ENCODE measurements around the gene TTC9B.

The TTC9B gene

DNA sequence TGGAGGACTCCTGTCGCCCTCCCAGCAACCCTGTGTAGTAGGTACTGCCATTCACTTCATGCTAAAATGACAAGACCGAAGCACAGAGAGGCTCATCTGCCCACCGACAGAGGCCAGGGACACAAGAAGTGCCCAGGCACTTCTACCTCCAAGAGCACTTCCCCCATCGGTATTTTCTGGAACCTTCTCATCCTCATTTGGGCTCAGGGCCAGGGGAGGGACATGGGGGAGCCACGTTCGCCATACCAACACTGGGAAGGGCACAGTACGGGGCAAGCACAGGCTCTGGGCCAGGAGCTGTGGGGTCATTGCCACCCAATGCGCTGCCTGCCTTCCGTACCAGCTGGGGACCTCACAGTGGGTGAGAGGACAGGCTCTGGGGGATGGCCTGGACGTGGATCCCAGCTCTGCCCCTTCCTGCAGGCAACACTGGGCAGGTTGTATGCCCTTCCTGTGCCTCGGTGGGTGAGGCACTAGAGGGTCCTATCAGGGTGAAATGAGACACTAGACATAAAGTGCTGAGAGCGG, 29.6 kb upstream of the TTC9B start:
- no peak for DNase-seq

DNA sequence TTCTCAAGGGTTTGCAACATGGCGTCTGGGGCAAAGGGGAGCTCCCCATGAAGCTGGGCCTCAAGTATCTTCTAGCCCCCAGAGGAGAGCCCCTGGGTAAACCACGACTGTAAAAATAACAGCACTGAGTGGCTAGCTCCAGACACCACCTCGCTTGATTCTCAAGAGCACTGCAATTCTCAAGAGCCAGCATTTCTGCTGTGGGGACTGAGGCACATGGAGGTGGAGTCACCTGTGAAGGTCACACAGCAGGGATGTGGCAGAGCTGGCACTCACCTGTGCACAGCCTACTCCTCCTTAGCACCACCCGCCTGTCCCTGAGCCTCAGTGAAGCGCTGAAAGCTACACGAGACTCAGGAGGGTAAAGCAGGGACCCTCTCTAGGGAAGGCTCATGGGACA, 29.0 kb upstream of the TTC9B start:
- DNase-seq = no peak

DNA sequence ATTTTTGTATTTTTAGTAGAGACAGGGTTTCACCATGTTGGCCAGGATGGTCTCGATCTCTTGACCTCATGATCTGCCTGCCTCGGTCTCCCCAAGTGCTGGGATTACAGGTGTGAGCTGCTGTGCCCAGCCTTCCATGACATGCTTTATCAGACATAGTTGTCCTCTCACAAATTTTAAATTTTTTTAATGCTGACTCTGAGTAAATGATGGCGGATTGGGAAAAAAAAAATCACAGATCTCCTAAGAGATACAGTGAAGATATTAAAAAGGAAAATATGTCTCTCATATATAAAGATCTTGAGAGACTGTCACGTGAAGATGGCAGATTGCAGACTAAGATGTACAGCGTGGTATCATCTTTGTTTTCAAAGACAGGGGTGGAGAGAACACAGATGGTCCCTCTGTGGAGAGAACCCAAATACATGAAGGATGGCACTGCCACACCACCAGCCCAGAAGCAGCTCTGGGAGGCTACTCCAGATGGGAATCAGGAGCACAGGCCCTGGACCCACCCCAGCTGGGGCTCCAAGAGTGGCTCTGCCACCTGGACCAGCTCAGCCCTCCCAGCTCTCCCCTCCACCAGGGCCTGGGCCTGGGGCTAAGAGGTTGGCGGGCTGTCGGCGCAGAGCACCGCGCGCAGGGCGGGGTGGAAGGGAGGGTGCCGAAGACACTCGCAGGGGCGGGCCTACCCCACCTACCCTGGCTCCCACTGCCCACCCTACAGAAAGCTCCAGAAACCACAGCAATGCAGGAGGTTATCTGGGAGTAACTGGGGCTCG, 28.3 kb upstream of the TTC9B start:
- no peak for DNase-seq

DNA sequence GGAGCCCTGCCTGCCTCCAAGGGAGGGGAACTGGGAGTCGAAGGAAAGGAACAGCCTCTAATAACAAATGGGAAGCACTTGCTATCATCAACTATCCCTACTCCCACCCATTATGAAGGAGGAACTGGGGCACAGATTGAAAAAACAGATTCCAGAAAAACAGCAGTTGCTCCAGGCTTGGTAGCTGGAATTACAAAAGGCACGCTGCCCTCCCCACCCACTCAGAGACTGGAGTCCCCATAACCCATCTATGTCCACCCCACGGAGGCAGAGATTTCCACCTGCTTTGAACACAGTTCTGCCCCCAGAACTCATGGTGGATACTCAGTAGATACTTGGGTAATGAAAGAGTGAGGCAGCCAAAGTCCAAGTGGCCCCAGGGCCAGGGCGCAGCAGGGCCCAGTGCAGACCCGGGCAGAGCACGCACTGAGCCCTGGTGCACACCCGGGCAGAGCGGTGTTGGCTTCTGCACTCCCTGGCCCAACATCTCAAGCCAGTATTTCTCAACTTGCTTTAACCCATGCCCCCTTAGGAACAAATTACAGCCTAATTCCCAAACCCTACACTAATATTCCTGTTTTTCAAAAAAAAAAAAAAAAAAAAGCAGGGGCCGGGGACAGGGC, 27.4 kb upstream of the TTC9B start:
- no peak for DNase-seq

DNA sequence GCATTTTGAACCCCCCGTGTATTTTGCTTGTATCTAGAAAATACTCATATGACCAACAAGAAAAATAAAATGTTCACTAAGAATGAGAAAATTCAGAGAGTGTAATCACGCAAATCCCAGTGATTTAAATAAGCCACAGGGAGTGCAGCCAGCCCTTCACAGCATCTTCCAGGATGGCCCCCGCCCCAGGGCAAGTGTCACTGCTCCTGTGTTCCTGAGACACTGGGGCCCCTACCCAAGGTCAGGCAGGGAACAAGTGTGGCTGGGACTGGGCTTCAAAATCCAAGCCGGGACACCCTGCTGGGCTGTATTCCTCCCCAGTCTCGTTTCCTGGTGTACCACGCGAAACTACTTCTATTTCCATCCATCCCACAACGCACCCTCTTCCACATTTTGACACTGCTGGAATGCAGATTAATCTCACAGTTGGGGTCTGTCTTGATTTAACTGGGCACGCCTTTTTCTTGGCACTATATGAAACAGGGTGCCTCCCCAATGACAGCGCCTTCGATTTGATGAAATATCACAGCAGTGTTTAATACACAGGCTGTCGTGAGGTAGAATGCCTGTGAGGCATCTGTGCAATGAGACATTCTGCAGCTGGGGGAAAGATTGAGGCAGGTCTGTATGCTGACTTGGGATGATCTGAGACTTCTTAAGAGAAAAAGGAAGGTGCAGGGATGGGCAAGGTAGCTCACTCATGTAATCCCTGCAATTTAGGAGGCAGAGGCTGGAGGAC, 26.6 kb upstream of the TTC9B start:
- no peak for DNase-seq

DNA sequence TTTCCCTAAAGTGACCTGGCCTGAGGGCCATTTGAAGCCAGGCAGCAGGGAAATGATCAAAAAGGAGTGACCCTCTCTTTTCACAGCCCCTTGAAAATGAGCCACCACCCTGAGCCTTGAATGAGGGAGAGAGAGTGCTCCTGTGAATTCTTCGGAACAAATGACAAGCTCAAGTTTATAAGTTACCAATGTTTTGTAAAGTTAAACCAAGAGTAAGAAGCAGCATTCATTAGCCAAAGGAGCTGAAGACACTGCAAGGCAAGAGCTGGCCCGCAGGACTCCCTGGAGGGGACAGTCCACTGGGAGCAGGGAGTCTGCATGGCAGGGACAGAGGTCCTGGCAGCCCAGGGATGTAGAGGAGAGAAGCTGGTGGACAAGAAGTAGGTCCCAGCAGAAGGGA, 25.0 kb upstream of the TTC9B start:
- DNase-seq = no peak

DNA sequence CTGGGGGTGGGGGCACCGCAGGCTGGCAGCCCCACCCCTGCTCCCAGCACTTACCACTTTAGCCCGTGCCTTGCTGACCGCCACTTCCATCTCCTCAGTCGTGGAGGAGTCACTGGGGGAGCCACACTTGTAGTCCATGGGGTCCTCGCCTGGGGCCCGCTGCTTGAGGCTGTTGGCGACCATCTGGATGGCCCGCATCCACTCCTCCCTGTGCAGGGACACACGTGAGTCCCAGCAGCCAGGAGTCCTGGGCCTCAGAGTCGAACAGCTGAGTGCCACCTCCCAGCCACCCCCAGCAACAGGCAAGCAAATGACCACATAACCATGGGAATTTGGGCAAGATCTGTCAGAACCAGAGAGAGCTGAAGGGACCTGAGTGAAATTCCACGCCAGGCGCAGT, 24.3 kb upstream of the TTC9B start:
- no peak for DNase-seq

DNA sequence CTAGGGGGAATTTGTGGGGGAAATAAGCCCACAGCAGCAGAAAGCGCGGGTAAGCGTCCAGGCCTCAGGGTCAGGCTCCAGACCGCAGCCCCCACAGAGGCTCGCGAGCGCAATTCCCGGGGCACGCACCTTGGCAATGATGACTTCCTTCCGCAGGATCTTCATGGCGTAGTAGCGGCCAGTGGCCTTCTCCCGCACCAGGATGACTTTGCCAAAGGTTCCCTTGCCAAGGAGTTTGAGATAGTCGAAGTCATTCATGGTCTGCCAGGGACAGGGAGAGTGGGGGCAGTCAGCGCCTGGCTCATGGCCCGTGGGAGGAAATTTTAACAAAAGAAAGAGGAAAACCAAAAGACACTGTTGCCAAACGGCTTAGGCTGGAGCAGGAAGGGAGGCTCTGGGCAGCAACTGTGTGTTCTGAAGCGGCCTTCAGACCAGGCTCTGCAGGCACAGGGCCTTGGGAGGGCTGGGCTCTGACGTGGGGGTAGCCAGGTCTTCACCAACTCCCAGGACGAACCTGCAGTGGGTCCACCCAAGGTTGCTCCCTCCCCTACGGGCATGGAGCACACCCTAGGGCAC, 23.7 kb upstream of the TTC9B start:
- DNase-seq = no peak

DNA sequence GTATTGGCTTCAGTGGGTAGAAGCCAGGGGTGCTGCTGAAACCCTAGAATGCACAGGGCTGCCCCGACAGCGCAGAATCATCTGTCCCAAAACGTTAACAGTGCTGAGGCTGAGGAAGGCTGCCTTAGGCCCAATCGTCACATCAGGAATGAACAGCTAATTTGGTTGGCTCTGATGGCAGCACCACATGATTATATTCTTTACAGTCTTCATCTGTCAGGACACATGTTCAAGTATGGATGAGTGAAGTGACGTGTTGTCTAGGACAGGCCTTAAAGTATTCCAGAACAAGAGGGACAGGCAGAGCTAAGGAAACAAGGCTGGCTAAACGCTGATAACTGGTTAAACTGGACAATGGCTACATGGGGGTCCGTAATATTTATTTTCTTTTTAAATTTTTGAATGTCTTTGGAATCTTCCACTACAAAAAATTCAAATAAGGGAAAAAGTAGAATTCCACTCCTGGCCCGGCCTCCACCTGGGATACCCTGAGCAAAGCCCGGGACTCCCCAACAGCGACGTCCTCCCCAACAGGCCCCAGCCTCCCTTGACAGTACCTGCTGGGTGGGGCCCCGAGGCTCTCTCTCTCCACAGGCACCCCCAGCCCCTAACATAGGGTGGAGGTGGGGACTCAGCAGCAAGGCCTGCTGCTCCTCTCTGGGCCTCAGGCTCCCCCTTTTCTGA, 23.1 kb upstream of the TTC9B start:
- no peak for DNase-seq

DNA sequence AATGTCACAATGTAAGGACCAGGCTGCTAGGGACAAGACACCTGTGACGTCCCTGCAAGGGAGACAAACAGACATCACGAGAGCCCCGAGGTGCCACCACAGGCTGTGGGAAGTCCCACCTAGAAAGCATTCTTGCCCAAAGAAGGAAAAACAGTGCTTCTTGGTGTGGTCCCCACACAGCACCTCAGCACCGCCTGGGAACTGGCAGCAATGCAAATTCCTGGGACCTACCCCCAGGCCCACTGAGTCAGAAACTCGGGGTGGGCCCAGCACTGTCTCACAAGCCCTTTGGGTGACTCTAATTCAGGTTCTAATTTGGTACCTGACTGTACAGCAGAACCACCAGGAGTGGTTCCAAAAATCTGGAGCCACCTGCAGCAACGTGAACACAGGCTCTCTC, 22.1 kb upstream of the TTC9B start:
- DNase-seq = no peak

DNA sequence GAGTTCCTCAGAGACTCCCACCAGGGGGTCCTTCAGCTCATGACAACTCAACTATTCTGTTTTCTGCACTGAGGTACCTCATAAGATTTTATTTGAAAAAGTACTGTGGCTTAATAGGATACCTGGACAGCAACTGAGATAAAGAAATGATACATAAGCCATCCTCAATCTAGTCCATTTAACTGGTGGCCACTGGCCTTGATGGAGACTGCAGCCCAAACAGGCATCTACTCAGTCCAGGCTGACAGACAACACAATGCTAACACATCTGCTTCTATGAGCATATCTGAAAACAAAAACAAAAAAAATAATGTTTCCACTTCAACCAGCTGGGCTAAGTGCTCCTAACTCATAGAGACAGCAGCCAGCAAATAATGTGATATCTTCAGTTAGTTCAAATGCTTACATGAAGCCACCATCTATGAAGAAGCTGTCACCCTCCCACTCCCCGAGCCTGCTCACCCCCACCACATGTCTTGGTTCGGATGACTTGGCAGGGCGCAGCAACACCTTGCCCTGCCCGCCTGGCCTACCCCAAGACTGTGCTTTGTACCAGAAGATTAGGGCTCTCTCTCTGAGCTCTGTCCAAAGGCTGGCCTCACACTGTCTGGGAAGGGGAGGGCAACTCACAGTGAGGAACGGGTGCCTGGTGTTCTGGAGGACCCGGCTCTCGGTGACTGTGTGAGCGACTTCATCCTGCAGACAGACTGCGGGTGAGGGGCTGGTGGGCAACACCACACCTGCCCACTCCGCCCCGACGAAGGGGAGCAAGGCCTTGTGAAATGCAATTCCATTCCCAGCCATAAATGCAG, 21.4 kb upstream of the TTC9B start:
- DNase-seq = no peak

DNA sequence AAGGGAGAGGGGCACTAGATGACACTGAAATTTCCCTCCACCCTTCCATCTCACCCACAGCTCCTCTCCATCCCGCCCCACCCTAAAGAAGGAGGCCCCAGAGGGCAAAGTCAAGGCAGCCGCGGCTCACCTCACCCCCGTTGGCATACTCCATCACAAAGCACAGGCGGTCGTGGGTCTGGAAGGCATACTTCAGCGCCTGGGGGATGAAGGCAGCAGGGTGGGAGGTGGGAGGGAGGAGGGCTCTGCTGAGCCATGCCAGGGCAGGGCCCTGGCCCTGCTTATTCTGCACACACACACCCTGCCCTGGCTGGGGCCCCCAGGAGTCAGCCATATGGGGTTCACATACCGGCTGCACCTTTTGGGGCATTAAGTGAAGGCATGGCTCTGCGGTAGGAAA, 20.6 kb upstream of the TTC9B start:
- no peak for DNase-seq

DNA sequence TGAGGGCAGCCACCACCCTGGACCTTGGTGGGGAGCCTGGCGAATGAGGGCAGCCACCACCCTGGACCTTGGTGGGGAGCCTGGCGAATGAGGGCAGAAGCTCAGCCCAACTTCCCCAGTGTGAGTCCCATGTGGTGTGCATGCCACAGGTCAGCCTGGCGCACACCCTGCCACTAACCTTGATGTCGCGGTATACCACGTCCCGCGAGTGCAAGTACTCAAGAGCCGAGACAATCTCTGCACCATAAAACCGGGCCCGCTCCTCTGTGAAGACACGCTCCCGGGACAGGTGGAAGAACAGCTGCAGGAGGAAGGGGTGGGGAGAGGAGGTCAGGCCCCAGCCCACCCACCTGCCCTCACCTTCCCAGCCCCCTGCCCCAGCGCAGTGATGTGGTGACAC, 19.6 kb upstream of the TTC9B start:
- no peak for DNase-seq

DNA sequence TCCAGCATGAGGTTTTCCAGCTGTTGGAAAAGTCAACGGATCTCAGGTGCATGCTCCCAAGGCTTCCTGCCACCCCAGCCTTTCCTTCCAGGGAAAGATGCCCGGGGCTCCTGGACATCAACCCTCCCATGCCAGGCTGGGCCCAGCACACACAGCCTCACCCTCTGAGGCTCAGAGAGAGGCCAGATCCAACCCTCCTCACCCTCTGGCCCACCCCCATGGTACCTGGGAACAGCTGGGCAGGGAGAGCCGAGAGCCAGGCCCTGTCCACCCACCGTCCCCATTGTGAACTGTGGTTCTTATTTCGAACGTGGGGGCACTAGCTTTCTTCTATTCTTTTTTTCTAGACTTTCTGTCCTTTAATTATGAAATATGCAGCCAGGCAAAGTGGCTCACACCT, 18.2 kb upstream of the TTC9B start:
- no peak for DNase-seq

DNA sequence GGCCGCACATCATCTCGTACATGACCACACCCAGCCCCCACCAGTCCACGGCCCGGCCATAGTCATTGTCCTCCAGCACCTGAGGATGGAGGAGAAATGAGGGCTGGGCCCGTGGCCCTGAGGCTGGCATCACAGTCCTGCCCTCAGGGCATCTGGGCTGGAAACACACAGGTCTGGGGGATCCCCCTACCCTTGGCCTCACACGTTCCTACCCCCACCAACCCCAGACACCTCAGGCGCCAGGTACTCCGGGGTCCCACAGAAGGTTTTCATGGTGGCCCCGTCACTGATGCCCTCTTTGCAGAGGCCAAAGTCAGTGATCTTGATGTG, 17.8 kb upstream of the TTC9B start:
- DNase-seq = no peak

DNA sequence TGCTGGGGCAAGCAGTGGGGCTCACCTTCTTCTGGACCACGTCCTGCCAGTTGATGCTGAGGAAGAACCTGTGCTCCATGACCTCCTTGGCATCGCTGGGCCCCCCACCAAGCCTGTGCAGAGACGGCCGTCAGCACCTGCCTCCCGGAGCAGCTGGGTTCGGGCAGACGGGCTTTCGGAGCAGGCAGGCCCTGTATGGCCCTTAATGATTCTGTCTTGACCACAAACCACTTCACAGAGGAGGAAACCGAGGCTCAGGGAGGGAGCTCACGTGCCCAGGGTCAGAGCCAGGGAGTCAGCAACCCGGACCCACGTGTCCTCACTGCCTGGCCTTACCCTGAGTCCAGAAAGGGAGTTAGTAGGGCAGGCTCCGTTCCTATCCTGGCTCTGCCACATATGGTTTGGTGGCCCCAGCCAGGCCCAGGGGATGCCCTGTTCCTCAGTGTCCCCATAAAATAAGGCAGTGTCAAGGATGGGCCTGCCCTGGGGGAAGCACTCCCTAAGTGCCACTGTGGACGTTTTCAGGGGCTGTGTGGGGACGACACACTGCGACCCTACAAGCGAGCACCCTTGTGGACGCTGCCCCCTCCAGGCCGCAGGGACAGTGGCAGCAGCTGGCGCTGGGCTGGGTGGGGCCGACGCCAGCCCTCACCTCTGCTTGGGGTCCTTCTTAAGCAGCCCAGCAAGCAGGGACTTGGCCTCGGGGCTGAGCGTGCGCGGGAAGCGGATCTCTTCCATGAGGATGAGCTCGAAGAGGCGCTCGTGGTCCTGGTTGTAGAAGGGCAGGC, 17.2 kb upstream of the TTC9B start:
- DNase-seq = no peak

DNA sequence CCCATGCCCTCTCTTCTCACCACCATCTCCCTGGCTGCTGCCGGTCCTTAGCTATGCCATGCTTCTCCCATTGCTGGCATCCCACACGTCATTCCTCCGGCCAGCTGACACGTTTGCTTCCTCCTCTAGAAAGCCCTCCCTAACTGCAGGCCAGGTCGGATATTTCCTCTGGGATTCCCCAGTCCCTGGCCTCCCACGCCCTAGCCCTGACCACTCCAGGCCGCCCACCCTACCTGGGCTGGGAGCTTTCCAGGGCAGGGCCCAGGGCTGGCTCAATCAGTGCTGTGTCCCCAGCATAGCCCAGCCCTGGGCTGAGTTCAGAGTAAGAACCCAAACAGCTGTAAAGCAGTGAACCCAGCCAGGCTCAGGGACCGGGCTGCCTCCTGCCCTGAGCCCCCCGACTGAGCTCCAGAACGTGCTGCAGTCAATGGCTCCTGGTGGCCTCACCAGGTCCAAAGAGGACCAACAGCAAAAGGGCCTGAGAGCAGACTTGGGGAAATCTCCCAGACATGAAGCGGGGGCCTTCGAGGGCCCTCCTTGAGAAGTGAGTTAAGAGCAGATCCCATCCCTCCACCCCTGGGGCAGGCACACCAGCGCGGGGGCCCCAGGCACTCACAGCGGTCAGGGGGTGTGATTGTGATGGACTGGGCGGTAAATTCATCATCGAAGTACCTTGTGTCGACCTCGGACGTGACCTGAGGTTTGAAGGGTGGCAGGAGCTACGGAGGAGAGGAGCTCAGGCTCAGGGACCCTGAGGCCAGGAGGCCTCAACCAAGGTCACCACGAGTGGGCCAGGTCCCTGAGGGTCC, 16.4 kb upstream of the TTC9B start:
- DNase-seq = no peak

DNA sequence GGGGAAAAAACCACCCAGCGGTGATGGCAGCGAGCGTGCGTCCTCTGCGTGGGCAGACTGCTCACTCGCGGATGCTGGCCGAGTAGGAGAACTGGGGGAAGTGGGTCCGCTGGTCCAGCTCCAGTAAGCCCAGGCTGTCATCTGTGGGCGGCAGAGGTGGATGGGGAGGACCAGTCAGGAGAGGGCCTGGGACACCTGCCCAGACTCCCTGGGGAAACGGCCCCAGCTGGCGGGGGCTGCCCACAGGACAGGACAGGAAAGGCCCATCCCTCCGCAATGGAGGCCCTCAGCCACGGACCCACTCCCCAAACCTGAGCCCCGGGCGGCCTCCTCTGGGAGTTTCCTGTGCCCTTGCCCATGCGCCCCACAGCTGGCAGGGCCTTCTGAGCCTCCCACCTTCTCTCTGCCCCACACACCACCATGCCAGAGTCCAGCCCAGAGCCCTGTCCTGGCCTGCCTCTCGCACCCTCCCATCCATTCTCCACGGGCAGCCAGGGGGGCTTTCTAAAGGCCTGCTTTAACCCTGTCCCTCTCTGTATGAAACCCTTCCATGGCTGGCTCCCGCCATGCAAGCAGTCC, 15.7 kb upstream of the TTC9B start:
- no peak for DNase-seq

DNA sequence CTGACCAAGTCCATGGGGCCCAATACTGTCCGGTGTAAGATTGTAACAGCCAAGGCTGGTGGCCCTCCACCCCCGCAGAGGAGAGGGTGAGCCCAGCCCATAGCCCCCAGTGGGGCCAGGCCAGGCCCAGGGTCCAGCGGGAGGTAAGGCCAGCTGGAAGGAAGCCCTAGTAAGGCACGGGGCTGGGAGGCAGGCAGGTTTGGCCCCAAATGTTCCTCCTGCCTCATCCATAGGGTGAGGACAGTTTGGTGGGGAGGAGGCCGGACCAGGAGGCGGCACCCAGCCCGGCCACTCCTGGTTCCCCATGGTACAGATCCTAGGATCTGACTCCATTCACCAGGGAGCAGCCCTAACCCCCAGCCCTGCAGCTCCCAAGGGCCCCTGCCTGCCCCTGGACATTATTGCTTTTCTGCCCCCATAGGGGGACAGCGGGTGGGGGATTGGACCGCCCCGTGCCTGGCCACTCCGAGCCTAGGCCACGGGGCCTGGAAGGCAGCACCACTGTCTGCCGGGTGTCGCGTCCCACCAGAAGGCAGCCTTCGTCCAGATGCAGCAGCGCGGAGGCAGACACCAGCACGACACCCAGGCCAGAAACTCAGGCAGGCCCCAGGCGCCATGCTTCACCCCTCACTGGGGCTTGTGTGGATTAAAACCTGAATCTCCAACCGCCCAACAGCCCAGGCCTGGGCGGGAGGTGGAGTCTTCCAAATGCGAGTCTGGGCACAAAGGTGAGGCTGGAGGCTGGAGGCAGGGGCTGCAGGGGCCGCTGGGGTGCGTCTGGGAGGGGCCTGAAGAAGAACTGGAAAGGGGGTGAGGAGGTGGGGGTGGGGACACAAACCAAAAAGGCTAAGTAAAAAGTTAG, 15.0 kb upstream of the TTC9B start:
- DNase-seq = no peak

All from kidney glomerular epithelial cell (primary cell).